Uterus (tissue), 4 donors: ENCODE measurements around the gene TMEM238L. TPM values are rescaled to one million over a fixed set of nuclear protein-coding genes. Genes with fewer than 3 reads are reported as not detected.

Experiments used
- DNase-seq, 2 donors: peaks; one replicate each; pipeline ENCODE4 v3.0.0-alpha.2; 2019 to 2020
- H3K27ac ChIP-seq, 2 donors: fragments of 200-600 bp; sonication (generic); 1 replicate in 1 of 2; 2 replicates in 1 of 2; pipeline ENCODE4 v1.5.1; 2016 to 2018
- H3K27me3 ChIP-seq, 2 donors: fragments of 200-600 bp; sonication (generic); one replicate each; pipeline ENCODE4 v1.5.1; 2018 to 2019; ENCODE audit warnings: control low read depth in 1 of 2
- H3K36me3 ChIP-seq, 2 donors: fragments of 200-600 bp; sonication (generic); one replicate each; pipeline ENCODE4 v1.5.1; 2019; ENCODE audit warnings: control low read depth in 1 of 2
- H3K4me1 ChIP-seq, 2 donors: fragments of 200-600 bp; sonication (generic); one replicate each; pipeline ENCODE4 v1.5.1; 2018 to 2019; ENCODE audit warnings: control low read depth in 1 of 2
- H3K4me3 ChIP-seq, 2 donors: fragments of 200-600 bp; sonication (generic); 1 replicate in 1 of 2; 2 replicates in 1 of 2; pipeline ENCODE4 v1.5.1; 2018 to 2019; ENCODE audit warnings: mild to moderate bottlenecking in 1 of 2
- H3K9me3 ChIP-seq, 2 donors: fragments of 200-600 bp; sonication (generic); one replicate each; pipeline ENCODE4 v1.5.1; 2019; ENCODE audit warnings: control low read depth in 1 of 2
- CTCF ChIP-seq, 4 experiments: fragments of 200-600 bp in 2 of 4; fragments of 450-650 bp in 2 of 4; sonication (generic) in 2 of 4; IDR thresholded peaks; one replicate each; pipeline ENCODE4 v1.5.1; 2016 to 2019; ENCODE audit warnings: antibody characterized with exemption in 4 of 4, mild to moderate bottlenecking in 2 of 4, moderate library complexity in 1 of 4
- POLR2A ChIP-seq, 2 donors: fragments of 450-650 bp; IDR thresholded peaks; one replicate each; pipeline ENCODE4 v1.6.1; 2016; ENCODE audit warnings: antibody characterized with exemption in 2 of 2, mild to moderate bottlenecking in 1 of 2, moderate library complexity in 1 of 2
- intact Hi-C: fragments of 100-400 bp; cut with DNase I; formaldehyde crosslinking; loops from one replicate; pipeline ENCODE4 v1.15.1; 2023; ENCODE audit warnings: low total_unique reads
- total RNA-seq, 4 donors: library from RNA; depleted of rRNA in 3 of 4; stranded (reverse); fragments of >200 nt in 3 of 4; gene quantifications; one replicate each; pipeline versions ENCODE4 v1.1.0 to v1.2.4, GENCODE V29; 2014 to 2023
- donor health status: DM: yes; HTN: yes; CAD: no.

The TMEM238L gene
- total RNA-seq, 4 donors from 2014 or later: not detected

GRCh38 chr17:10806545-10807262 is 2.8 kb upstream of the TMEM238L start:
- H3K27ac ChIP-seq: no peak overlapping the region
- TF ChIP-seq POLR2A (IDR thresholded peaks at IDR 0.05) (no peak), CTCF (IDR thresholded peaks at IDR 0.05) (no peak)
- no peaks in the 10 kb centered on the region for H3K36me3 ChIP-seq
- DNase-seq: no peak
- intact Hi-C loops: no loop called here
- H3K27me3 ChIP-seq: no peaks in the 10 kb centered on the region
- H3K4me1 ChIP-seq: no peaks in the 10 kb centered on the region
- H3K4me3 ChIP-seq: no peak overlapping the region
- no peaks in the 10 kb centered on the region for H3K9me3 ChIP-seq

GRCh38 chr17:10805911-10806310 is 2.0 kb upstream of the TMEM238L start:
- Histone ChIP-seq H3K27ac (no peak overlapping the region), H3K9me3 (no peaks in the 10 kb centered on the region), H3K4me3 (no peak overlapping the region), H3K36me3 (no peaks in the 10 kb centered on the region), H3K4me1 (no peaks in the 10 kb centered on the region), H3K27me3 (no peaks in the 10 kb centered on the region)
- no peak for DNase-seq
- TF ChIP-seq POLR2A (IDR thresholded peaks at IDR 0.05): no peak
- no peak for TF ChIP-seq CTCF (IDR thresholded peaks at IDR 0.05)
- intact Hi-C loops: no loop called here

- H3K27me3 ChIP-seq: no peaks in the 10 kb centered on the region
- no peak overlapping the region for H3K4me3 ChIP-seq
- no peaks in the 10 kb centered on the region for H3K4me1 ChIP-seq
- H3K9me3 ChIP-seq: no peaks in the 10 kb centered on the region
- no peak for DNase-seq
- H3K36me3 ChIP-seq: no peaks in the 10 kb centered on the region
- no peak overlapping the region for H3K27ac ChIP-seq
- intact Hi-C loops: no loop called here
- TF ChIP-seq CTCF (IDR thresholded peaks at IDR 0.05) (no peak), POLR2A (IDR thresholded peaks at IDR 0.05) (no peak)
These were observed 647 bp upstream of the TMEM238L start for GRCh38 chr17:10804546-10804945.

GRCh38 chr17:10803350-10803749 is 549 bp downstream of the TMEM238L start:
- H3K4me1 ChIP-seq: no peaks in the 10 kb centered on the region
- H3K27ac ChIP-seq: no peak overlapping the region
- TF ChIP-seq POLR2A (IDR thresholded peaks at IDR 0.05) (no peak), CTCF (IDR thresholded peaks at IDR 0.05) (no peak)
- DNase-seq: no peak
- H3K9me3 ChIP-seq: no peaks in the 10 kb centered on the region
- no peaks in the 10 kb centered on the region for H3K36me3 ChIP-seq
- H3K27me3 ChIP-seq: no peaks in the 10 kb centered on the region
- H3K4me3 ChIP-seq: no peak overlapping the region
- intact Hi-C loops: no loop called here

GRCh38 chr17:10802496-10803284 is 1.2 kb downstream of the TMEM238L start:
- TF ChIP-seq POLR2A (IDR thresholded peaks at IDR 0.05): no peak
- TF ChIP-seq CTCF (IDR thresholded peaks at IDR 0.05): no peak

More at GRCh38 chr17:10802496-10803284, 1.2 kb downstream of the TMEM238L start:
- intact Hi-C loops: no loop called here
- no peak for DNase-seq
- Histone ChIP-seq H3K9me3 (no peaks in the 10 kb centered on the region), H3K27me3 (no peaks in the 10 kb centered on the region), H3K4me3 (no peak overlapping the region), H3K4me1 (peaks cover 0 to 5% of the 10 kb centered on the region in 2 donors), H3K36me3 (no peaks in the 10 kb centered on the region), H3K27ac (no peak overlapping the region)
